Testis (tissue), 3 donors: ENCODE measurements around the gene TNFRSF11A. TPM values are rescaled to one million over a fixed set of nuclear protein-coding genes. Genes with fewer than 3 reads are reported as not detected.

Experiments used
- DNase-seq: peaks from one replicate; pipeline ENCODE4 v3.0.0-alpha.2; 2019
- H3K27ac ChIP-seq, 2 donors: fragments of 200-600 bp; sonication (generic); one replicate each; pipeline ENCODE4 v1.5.1; 2019
- H3K27me3 ChIP-seq: fragments of 200-600 bp; sonication (generic); one replicate; pipeline ENCODE4 v1.5.1; 2019
- H3K36me3 ChIP-seq: fragments of 200-600 bp; sonication (generic); one replicate; pipeline ENCODE4 v1.5.1; 2017; ENCODE audit warnings: low read depth; ENCODE audit errors: missing control alignments
- H3K4me1 ChIP-seq: fragments of 200-600 bp; sonication (generic); one replicate; pipeline ENCODE4 v1.5.1; 2019
- H3K4me3 ChIP-seq, 2 donors: fragments of 200-600 bp; sonication (generic); one replicate each; pipeline ENCODE4 v1.5.1; 2017 to 2019
- H3K9me3 ChIP-seq: fragments of 200-600 bp; sonication (generic); one replicate; pipeline ENCODE4 v1.5.1; 2017
- CTCF ChIP-seq, 3 experiments: fragments of 450-650 bp in 2 of 3; fragments of 200-600 bp in 1 of 3; sonication (generic) in 1 of 3; IDR thresholded peaks; one replicate each; pipeline ENCODE4 v1.5.1; 2016 to 2019; ENCODE audit warnings: antibody characterized with exemption in 3 of 3, mild to moderate bottlenecking in 2 of 3, moderate library complexity in 1 of 3
- POLR2A ChIP-seq: fragments of 450-650 bp; IDR thresholded peaks from one replicate; pipeline ENCODE4 v1.6.1; 2017; ENCODE audit warnings: antibody characterized with exemption, mild to moderate bottlenecking, moderate library complexity
- WGBS, 2 donors: methylation state at CpG; one replicate each; pipeline ENCODE4 v1.1.5; 2018; 5-methylcytosine and 5-hydroxymethylcytosine counted together
- intact Hi-C: fragments of 100-400 bp; cut with DNase I; formaldehyde crosslinking; loops from one replicate; pipeline ENCODE4 v1.15.1; 2023; ENCODE audit warnings: low total_unique reads
- polyA plus RNA-seq: library from polyadenylated mRNA; stranded (reverse); fragments of 350-450 nt; fragmentation: Illumina TruSeq; extraction: RNeasy Lipid Tissue Mini Kit (QIAGEN cat#74804); gene quantifications from one replicate; pipeline ENCODE4 v1.2.3, GENCODE V29; 2014; ENCODE audit warnings: low read depth, low replicate concordance; ENCODE audit not compliant: insufficient read depth
- total RNA-seq, 2 donors: library from RNA; depleted of rRNA; stranded (reverse); fragments of >200 nt; gene quantifications; one replicate each; pipeline ENCODE4 v1.2.3, GENCODE V29; 2016

Gene TNFRSF11A
- total and polyA plus RNA-seq, 3 donors from 2014 or later: 2.4 to 3.3 (median 3.0) TPM

- Histone ChIP-seq H3K4me1 (no peaks in the 10 kb centered on the region), H3K36me3 (no peaks in the 10 kb centered on the region), H3K27me3 (no peaks in the 10 kb centered on the region), H3K27ac (no peak overlapping the region), H3K9me3 (no peaks in the 10 kb centered on the region), H3K4me3 (no peak overlapping the region)
- intact Hi-C loops: no loop called here
- no peak for TF ChIP-seq POLR2A
- no peak for TF ChIP-seq CTCF (IDR thresholded peaks at IDR 0.05)
- DNase-seq: no peak
- 35 to 44% methylated on average over 4 of the region's 4 CpGs for WGBS, 2 donors
These were observed 74.7 kb downstream of the TNFRSF11A start for GRCh38 chr18:62399781-62400308.

GRCh38 chr18:62400916-62401315 lies 75.8 kb downstream of the TNFRSF11A start:
- Histone ChIP-seq H3K27me3 (no peaks in the 10 kb centered on the region), H3K36me3 (no peaks in the 10 kb centered on the region), H3K4me1 (no peaks in the 10 kb centered on the region), H3K9me3 (no peaks in the 10 kb centered on the region), H3K27ac (no peak overlapping the region), H3K4me3 (no peak overlapping the region)
- no peak for DNase-seq
- TF ChIP-seq CTCF (IDR thresholded peaks at IDR 0.05) (no peak), POLR2A (no peak)
- intact Hi-C loops: no loop called here
- 81 to 87% methylated on average over 3 of the region's 3 CpGs for WGBS, 2 donors

GRCh38 chr18:62402342-62402948 lies 77.3 kb downstream of the TNFRSF11A start:
- Histone ChIP-seq H3K27ac (no peak overlapping the region), H3K4me1 (no peaks in the 10 kb centered on the region), H3K4me3 (no peak overlapping the region), H3K27me3 (no peaks in the 10 kb centered on the region), H3K36me3 (no peaks in the 10 kb centered on the region), H3K9me3 (no peaks in the 10 kb centered on the region)
- no peak for TF ChIP-seq CTCF (IDR thresholded peaks at IDR 0.05)
- TF ChIP-seq POLR2A: no peak
- no peak for DNase-seq
- intact Hi-C loops: no loop called here
- WGBS, 2 donors: 93 to 94% methylated on average over 6 of the region's 6 CpGs

GRCh38 chr18:62403120-62403519 lies 78.0 kb downstream of the TNFRSF11A start:
- Histone ChIP-seq H3K4me1 (no peaks in the 10 kb centered on the region), H3K27ac (no peak overlapping the region), H3K9me3 (no peaks in the 10 kb centered on the region), H3K27me3 (no peaks in the 10 kb centered on the region), H3K4me3 (no peak overlapping the region), H3K36me3 (no peaks in the 10 kb centered on the region)
- intact Hi-C loops: no loop called here
- TF ChIP-seq CTCF (IDR thresholded peaks at IDR 0.05) (no peak), POLR2A (no peak)
- DNase-seq: no peak
- 91 to 92% methylated on average over 2 to 3 of the region's 3 CpGs for WGBS, 2 donors

GRCh38 chr18:62404881-62405280 lies 79.8 kb downstream of the TNFRSF11A start:
- Histone ChIP-seq H3K4me1 (no peaks in the 10 kb centered on the region), H3K36me3 (no peaks in the 10 kb centered on the region), H3K27ac (no peak overlapping the region), H3K4me3 (no peak overlapping the region), H3K9me3 (no peaks in the 10 kb centered on the region), H3K27me3 (no peaks in the 10 kb centered on the region)
- intact Hi-C loops: no loop called here
- TF ChIP-seq POLR2A: no peak
- TF ChIP-seq CTCF (IDR thresholded peaks at IDR 0.05): no peak
- 75 to 93% methylated on average over 3 of the region's 3 CpGs for WGBS, 2 donors
- no peak for DNase-seq
